ENCODE results near the gene PURB.
"Not testable (repeated sequence)": the region's sequence is repeated elsewhere in the genome, so short reads cannot be mapped to it uniquely, and the experiment has no call there.

PURB gene

GRCh38 chr7:44870336-44870735, 15.0 kb downstream of the PURB start:
- H3K27me3 ChIP-seq (ENCODE audit: insufficient read depth, poor library complexity, severe bottlenecking); H3K36me3 ChIP-seq (ENCODE audit: low read depth); H3K27ac ChIP-seq (ENCODE audit: poor library complexity, severe bottlenecking); H3K9me3 ChIP-seq (ENCODE audit: severe bottlenecking); H3K4me3 ChIP-seq (ENCODE audit: severe bottlenecking); ATAC-seq (ENCODE audit: low read depth); DNase-seq (ENCODE audit: low spot score); H3K4me1 ChIP-seq (ENCODE audit: insufficient read depth, poor library complexity, severe bottlenecking): not testable (repeated sequence)

- no peak for TF ChIP-seq CTCF (IDR thresholded peaks at IDR 0.05; ENCODE audit: poor library complexity, severe bottlenecking)
- H3K4me3 ChIP-seq (ENCODE audit: severe bottlenecking) = no peak overlapping the region
- peak; percentile 94 for ATAC-seq (ENCODE audit: low read depth)
- peak overlapping the region; percentile 27 for H3K27ac ChIP-seq (ENCODE audit: poor library complexity, severe bottlenecking)
- peaks cover 5% of the 10 kb centered on the region for H3K4me1 ChIP-seq (ENCODE audit: insufficient read depth, poor library complexity, severe bottlenecking)
- no peaks in the 10 kb centered on the region for H3K27me3 ChIP-seq (ENCODE audit: insufficient read depth, poor library complexity, severe bottlenecking)
- H3K36me3 ChIP-seq (ENCODE audit: low read depth) = no peaks in the 10 kb centered on the region
- DNase-seq (ENCODE audit: low spot score) = no peak
- no peaks in the 10 kb centered on the region for H3K9me3 ChIP-seq (ENCODE audit: severe bottlenecking)
These were observed 18.0 kb downstream of the PURB start for GRCh38 chr7:44867073-44867995.

GRCh38 chr7:44861949-44862348, 23.4 kb downstream of the PURB start:
- not testable (repeated sequence) for H3K9me3 ChIP-seq (ENCODE audit: severe bottlenecking); ATAC-seq (ENCODE audit: low read depth); H3K36me3 ChIP-seq (ENCODE audit: low read depth); H3K4me1 ChIP-seq (ENCODE audit: insufficient read depth, poor library complexity, severe bottlenecking); H3K27me3 ChIP-seq (ENCODE audit: insufficient read depth, poor library complexity, severe bottlenecking); DNase-seq (ENCODE audit: low spot score); H3K4me3 ChIP-seq (ENCODE audit: severe bottlenecking)
- peak overlapping the region; percentile 10 for H3K27ac ChIP-seq (ENCODE audit: poor library complexity, severe bottlenecking)

GRCh38 chr7:44858161-44858560, 27.2 kb downstream of the PURB start:
- ATAC-seq (ENCODE audit: low read depth) (no peak), DNase-seq (ENCODE audit: low spot score) (no peak)
- H3K27me3 ChIP-seq (ENCODE audit: insufficient read depth, poor library complexity, severe bottlenecking) = no peaks in the 10 kb centered on the region
- H3K4me1 ChIP-seq (ENCODE audit: insufficient read depth, poor library complexity, severe bottlenecking) = no peaks in the 10 kb centered on the region
- no peak overlapping the region for H3K4me3 ChIP-seq (ENCODE audit: severe bottlenecking)
- H3K27ac ChIP-seq (ENCODE audit: poor library complexity, severe bottlenecking) = no peak overlapping the region
- H3K36me3 ChIP-seq (ENCODE audit: low read depth) = no peaks in the 10 kb centered on the region
- peak; percentile 6 for TF ChIP-seq CTCF (IDR thresholded peaks at IDR 0.05; ENCODE audit: poor library complexity, severe bottlenecking)
- H3K9me3 ChIP-seq (ENCODE audit: severe bottlenecking) = no peaks in the 10 kb centered on the region

- ATAC-seq (ENCODE audit: low read depth) (no peak), DNase-seq (ENCODE audit: low spot score) (no peak)
- H3K4me1 ChIP-seq (ENCODE audit: insufficient read depth, poor library complexity, severe bottlenecking) = no peaks in the 10 kb centered on the region
- no peak overlapping the region for H3K27ac ChIP-seq (ENCODE audit: poor library complexity, severe bottlenecking)
- no peak for TF ChIP-seq CTCF (IDR thresholded peaks at IDR 0.05; ENCODE audit: poor library complexity, severe bottlenecking)
- no peaks in the 10 kb centered on the region for H3K36me3 ChIP-seq (ENCODE audit: low read depth)
- H3K27me3 ChIP-seq (ENCODE audit: insufficient read depth, poor library complexity, severe bottlenecking) = no peaks in the 10 kb centered on the region
- no peak overlapping the region for H3K4me3 ChIP-seq (ENCODE audit: severe bottlenecking)
- no peaks in the 10 kb centered on the region for H3K9me3 ChIP-seq (ENCODE audit: severe bottlenecking)
These were observed 30.5 kb downstream of the PURB start for GRCh38 chr7:44854644-44855364.
